Measurements from ENCODE around the gene ZHX3.

The ZHX3 gene

GRCh38 chr20:41304424-41305079 lies 13.0 kb downstream of the ZHX3 start:
- no peak for TF ChIP-seq CTCF (IDR thresholded peaks at IDR 0.05; ENCODE audit: low read depth, low read length)
- DNase-seq (ENCODE audit: extremely low read depth, low read depth), result no peak

GRCh38 chr20:41304002-41304401 lies 13.5 kb downstream of the ZHX3 start:
- no peak for DNase-seq (ENCODE audit: extremely low read depth, low read depth)
- no peak for TF ChIP-seq CTCF (IDR thresholded peaks at IDR 0.05; ENCODE audit: low read depth, low read length)

GRCh38 chr20:41300886-41301285 lies 16.6 kb downstream of the ZHX3 start:
- no peak for DNase-seq (ENCODE audit: extremely low read depth, low read depth)
- TF ChIP-seq CTCF (IDR thresholded peaks at IDR 0.05; ENCODE audit: low read depth, low read length), result no peak

- no peak for TF ChIP-seq CTCF (IDR thresholded peaks at IDR 0.05; ENCODE audit: low read depth, low read length)
- no peak for DNase-seq (ENCODE audit: extremely low read depth, low read depth)
Observed at GRCh38 chr20:41300383-41300782, 17.1 kb downstream of the ZHX3 start.

- DNase-seq (ENCODE audit: extremely low read depth, low read depth), result no peak
- no peak for TF ChIP-seq CTCF (IDR thresholded peaks at IDR 0.05; ENCODE audit: low read depth, low read length)
Observed at GRCh38 chr20:41299899-41300298, 17.6 kb downstream of the ZHX3 start.

- DNase-seq (ENCODE audit: extremely low read depth, low read depth), result no peak
- no peak for TF ChIP-seq CTCF (IDR thresholded peaks at IDR 0.05; ENCODE audit: low read depth, low read length)
Observed at GRCh38 chr20:41293269-41294037, 24.1 kb downstream of the ZHX3 start.

- no peak for TF ChIP-seq CTCF (IDR thresholded peaks at IDR 0.05; ENCODE audit: low read depth, low read length)
- DNase-seq (ENCODE audit: extremely low read depth, low read depth), result no peak
Observed at GRCh38 chr20:41290804-41291389, 26.6 kb downstream of the ZHX3 start.

Data from AG09319 (cell line).